Prostate gland (tissue), 2 donors: ENCODE data around the gene DGKG.

Source experiments
- CTCF ChIP-seq, 4 experiments: fragments of 200-600 bp in 2 of 4; fragments of 450-650 bp in 2 of 4; sonication (generic) in 2 of 4; IDR thresholded peaks; 1 replicate in 3 of 4; 2 replicates in 1 of 4; pipeline ENCODE4 v1.5.1; 2016 to 2019; ENCODE audit warnings: antibody characterized with exemption in 4 of 4, mild to moderate bottlenecking in 2 of 4, moderate library complexity in 2 of 4
- POLR2AphosphoS5 ChIP-seq: sonication (generic); formaldehyde crosslinking; IDR thresholded peaks from one replicate; pipeline ENCODE4 v1.6.1; 2017; ENCODE audit warnings: antibody characterized with exemption

GRCh38 chr3:186366206-186366605, 4.2 kb upstream of the DGKG start:
- TF ChIP-seq POLR2AphosphoS5 (no peak), CTCF (IDR thresholded peaks at IDR 0.05) (no peak)
